Vagina (tissue), 2 donors: ENCODE results near the gene CADPS.

Experiments used
- CTCF ChIP-seq, 3 experiments: fragments of 450-650 bp in 2 of 3; fragments of 200-600 bp in 1 of 3; sonication (generic) in 1 of 3; IDR thresholded peaks; one replicate each; pipeline ENCODE4 v1.5.1; 2017 to 2019; ENCODE audit warnings: antibody characterized with exemption in 3 of 3, mild to moderate bottlenecking in 2 of 3, moderate library complexity in 2 of 3
- POLR2A ChIP-seq, 2 donors: fragments of 450-650 bp; IDR thresholded peaks; one replicate each; pipeline ENCODE4 v1.6.1; 2017; ENCODE audit warnings: antibody characterized with exemption in 2 of 2, mild to moderate bottlenecking in 2 of 2, moderate library complexity in 2 of 2
- POLR2AphosphoS5 ChIP-seq, 2 donors: sonication (generic); formaldehyde crosslinking; IDR thresholded peaks; one replicate each; pipeline ENCODE4 v1.9.0; 2017; ENCODE audit warnings: antibody characterized with exemption in 2 of 2, mild to moderate bottlenecking in 2 of 2, low read depth in 1 of 2; ENCODE audit not compliant: insufficient read depth in 1 of 2

GRCh38 chr3:62475306-62475705 is 399.9 kb downstream of the CADPS start:
- no peak for TF ChIP-seq CTCF (IDR thresholded peaks at IDR 0.05)
- no peak for TF ChIP-seq POLR2AphosphoS5 (IDR thresholded peaks at IDR 0.05; ENCODE audit: insufficient read depth in 1 of 2, low read depth in 1 of 2)
- TF ChIP-seq POLR2A (IDR thresholded peaks at IDR 0.05): no peak
